GM23338 (cell line): ENCODE data around the gene ARHGEF10L.

Source experiments
- EZH2phosphoT487 ChIP-seq: fragments of 200-600 bp; sonication (generic); IDR thresholded peaks from one replicate; pipeline ENCODE4 v1.8.1; 2018; ENCODE audit warnings: antibody characterized with exemption; ENCODE audit not compliant: unreplicated experiment
- JUNB ChIP-seq: IDR thresholded peaks from one replicate; pipeline ENCODE4 v1.6.1; 2016; ENCODE audit warnings: antibody characterized with exemption; ENCODE audit not compliant: unreplicated experiment
- POLR2AphosphoS5 ChIP-seq: IDR thresholded peaks from 2 replicates; pipeline ENCODE4 v1.6.1; 2016; ENCODE audit warnings: antibody characterized with exemption, low read depth
- ZNF114 ChIP-seq: fragments of 250-450 bp; sonication (Bioruptor Pico); IDR thresholded peaks from 2 replicates; pipeline ENCODE4 v1.5.0; 2020; ENCODE audit warnings: mild to moderate bottlenecking, moderate library complexity
- TF ChIP-seq, protein P1 (sequence below), 2 experiments: fragments of 200-600 bp in 1 of 2; sonication (generic) in 1 of 2; conservative IDR thresholded peaks; 2 replicates each; pipeline versions ENCODE4 v1.5.1 to v1.6.1; 2016 to 2017; ENCODE audit warnings: antibody characterized with exemption in 2 of 2, low read depth in 2 of 2, mild to moderate bottlenecking in 2 of 2, moderate library complexity in 1 of 2

GRCh38 chr1:17710889-17711576 is 171.5 kb downstream of the ARHGEF10L start:
- TF ChIP-seq, protein P1, sequence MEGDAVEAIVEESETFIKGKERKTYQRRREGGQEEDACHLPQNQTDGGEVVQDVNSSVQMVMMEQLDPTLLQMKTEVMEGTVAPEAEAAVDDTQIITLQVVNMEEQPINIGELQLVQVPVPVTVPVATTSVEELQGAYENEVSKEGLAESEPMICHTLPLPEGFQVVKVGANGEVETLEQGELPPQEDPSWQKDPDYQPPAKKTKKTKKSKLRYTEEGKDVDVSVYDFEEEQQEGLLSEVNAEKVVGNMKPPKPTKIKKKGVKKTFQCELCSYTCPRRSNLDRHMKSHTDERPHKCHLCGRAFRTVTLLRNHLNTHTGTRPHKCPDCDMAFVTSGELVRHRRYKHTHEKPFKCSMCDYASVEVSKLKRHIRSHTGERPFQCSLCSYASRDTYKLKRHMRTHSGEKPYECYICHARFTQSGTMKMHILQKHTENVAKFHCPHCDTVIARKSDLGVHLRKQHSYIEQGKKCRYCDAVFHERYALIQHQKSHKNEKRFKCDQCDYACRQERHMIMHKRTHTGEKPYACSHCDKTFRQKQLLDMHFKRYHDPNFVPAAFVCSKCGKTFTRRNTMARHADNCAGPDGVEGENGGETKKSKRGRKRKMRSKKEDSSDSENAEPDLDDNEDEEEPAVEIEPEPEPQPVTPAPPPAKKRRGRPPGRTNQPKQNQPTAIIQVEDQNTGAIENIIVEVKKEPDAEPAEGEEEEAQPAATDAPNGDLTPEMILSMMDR (conservative IDR thresholded peaks at IDR 0.05; ENCODE audit: low read depth in 2 of 2): no peak
- TF ChIP-seq EZH2phosphoT487: no peak
- no peak for TF ChIP-seq POLR2AphosphoS5
- TF ChIP-seq ZNF114 (CRISPR knock-in tag): no peak
- no peak for TF ChIP-seq JUNB
